ENCODE measurements around the gene CLSTN2.

CLSTN2 gene

DNA sequence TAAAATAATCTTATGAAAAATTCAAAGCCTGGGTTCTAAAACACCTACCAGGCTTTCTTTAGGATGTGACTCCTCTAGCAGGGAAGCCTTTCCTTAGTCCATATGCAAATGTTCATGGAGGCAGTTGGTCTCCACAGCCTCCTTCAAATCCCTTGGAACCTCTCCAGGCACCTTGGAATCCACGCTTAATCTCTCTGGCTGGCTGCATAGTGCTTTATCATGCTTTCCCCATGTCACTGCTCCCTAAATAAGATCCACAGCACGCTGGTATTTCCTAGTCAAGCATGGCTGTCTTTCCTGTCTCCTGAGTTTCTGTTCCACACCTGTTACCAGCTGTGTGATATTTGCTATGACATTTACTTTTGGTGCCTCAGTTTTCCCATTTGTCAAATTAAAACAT lies 71.3 kb downstream of the CLSTN2 start:
- no peak for DNase-seq (ENCODE audit: low read depth)

DNA sequence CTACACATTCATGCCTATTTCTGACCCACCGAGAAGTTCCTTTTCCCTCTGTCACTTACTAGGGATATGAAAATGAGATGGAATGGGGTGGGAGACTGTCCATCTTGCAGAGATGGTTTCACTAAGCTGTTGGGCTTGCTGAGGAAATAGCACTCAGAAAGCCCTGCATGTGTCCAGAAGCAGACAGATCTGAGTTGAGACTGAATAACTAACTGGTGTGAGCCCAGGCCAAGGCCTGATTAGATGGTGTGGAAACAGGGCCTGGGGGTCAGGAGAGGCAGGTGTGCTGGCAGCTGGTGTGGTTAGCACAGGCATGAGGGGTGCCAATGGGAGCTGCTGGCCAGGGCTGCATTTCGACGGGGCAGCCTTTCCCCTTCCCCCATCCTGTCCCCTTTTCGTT lies 72.1 kb downstream of the CLSTN2 start:
- no peak for DNase-seq (ENCODE audit: low read depth)

DNA sequence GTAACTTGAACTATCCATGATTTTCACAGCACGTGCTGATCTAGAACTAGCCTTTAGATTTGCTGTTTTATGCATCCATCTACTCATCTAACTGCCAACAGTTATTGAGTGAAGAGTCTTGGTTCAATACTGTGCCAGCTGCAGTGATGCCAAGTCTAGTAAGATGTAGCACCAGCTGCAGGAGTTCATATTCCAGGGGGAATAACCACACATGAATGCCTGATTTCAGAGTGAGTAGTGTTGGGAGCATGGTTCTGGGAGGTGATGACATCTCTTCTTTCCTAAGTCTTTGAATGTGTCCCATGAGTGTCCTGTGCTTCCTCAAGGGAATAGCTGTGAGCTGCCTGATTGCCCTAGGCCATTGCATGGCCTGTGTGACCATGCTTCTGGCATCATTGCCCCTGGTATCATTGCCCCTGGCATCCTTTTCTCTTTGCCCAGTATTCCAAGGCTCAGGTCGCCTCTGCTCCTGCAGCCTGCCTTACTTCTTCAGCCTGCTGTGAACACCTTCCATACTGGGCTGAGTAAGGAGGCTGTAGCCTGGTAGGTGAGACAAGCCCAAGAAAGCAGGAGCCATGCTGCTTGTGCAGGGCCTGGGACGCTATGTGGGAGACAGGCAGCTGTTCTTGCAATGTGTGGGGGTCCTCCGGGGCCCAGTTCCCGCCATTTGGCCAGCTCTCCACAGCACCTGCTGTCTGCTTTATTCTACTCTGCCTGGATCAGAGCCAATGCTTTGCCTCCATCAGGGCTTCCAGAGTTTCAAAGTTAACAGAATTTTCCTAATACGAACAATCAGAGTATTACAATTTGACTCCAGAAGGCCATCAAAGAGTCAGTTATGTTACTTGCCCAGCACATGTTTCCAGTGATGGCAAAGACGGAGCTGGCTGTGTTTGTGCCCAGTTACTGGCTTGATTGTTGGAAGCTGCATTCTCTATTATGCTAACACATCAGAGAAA lies 73.2 kb downstream of the CLSTN2 start:
- DNase-seq (ENCODE audit: low read depth) = no peak

- no peak for DNase-seq (ENCODE audit: low read depth)
These were observed 75.4 kb downstream of the CLSTN2 start for GRCh38 chr3:140010391-140010790.

GRCh38 chr3:140011086-140011485 lies 76.1 kb downstream of the CLSTN2 start:
- DNase-seq (ENCODE audit: low read depth) = no peak

DNA sequence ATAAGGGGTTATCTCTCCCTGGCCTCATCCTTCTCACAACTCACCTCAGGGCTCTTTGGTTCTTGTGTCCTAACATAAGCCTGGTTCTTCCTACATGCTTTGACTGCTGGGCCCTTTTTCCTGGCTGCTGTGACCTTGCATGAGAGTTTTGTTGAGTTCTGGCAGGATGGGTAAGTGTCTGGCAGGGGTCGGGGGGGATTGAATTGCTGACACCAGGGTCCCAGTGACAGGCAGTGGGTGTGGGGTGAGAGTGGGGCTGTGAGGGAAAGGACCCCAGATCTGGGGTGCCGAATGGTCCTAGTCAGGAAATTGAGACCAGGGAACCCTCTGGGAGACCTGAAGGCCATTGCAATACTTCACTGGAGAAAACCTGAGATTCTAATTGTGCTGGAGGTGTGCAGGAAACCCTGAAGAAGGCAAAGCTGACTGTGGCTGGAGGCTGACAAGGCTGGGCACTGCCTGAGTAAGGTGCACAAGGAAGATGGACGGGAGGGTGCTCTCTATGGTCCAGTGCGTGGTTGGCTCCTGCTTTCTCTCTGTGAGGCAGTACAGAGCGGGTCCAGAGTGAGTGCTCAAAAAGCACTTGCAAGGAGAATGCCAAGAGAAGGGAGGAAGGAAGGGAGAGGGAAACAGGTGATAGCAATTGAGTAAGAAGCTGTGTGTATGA lies 76.8 kb downstream of the CLSTN2 start:
- DNase-seq (ENCODE audit: low read depth) = no peak

DNA sequence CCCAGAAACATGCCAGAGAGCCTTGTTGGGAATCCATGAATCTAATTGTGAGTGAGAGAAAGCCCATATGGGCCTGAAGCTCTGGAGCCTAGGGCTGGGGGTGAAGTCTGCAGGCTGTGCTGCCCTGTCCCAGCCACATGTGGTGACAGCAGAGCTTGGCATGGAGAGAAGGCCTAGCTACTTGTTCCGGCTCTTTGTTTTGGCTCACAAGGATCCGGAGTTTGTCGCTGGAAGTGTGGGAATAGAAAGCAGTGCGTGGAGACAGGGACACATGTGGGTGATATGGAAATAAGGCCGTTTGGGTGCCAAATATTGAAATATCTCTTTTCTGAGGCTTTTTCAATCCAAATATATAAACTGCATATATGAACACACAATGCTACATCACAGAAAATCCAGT lies 78.2 kb downstream of the CLSTN2 start:
- DNase-seq (ENCODE audit: low read depth) = no peak

- no peak for DNase-seq (ENCODE audit: low read depth)
These were observed 80.0 kb downstream of the CLSTN2 start for GRCh38 chr3:140014831-140015495.

GRCh38 chr3:140015741-140016140 lies 80.8 kb downstream of the CLSTN2 start:
- DNase-seq (ENCODE audit: low read depth) = no peak

- DNase-seq (ENCODE audit: low read depth) = no peak
These were observed 83.6 kb downstream of the CLSTN2 start for GRCh38 chr3:140018556-140018955.

DNA sequence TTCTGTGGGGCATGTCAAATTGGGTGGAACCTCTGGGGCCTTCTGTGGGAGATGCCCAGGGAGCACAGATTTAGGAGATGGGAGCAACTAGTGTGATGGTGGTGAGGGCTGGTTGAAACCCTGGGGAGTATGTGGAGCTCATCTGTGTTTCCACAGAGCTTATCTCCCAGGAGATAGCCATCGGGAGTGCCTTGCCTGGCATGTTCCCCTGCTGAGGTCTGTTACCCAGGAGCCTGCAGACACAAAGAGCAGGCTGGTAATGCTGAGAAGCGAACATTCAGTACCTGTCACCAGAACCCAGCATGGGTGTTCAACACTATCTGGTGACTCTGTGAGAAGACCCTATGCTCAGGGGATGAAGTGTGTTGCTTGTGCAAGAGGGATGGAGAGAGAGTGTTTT lies 85.0 kb downstream of the CLSTN2 start:
- DNase-seq (ENCODE audit: low read depth) = no peak

- DNase-seq (ENCODE audit: low read depth) = no peak
These were observed 85.6 kb downstream of the CLSTN2 start for GRCh38 chr3:140020541-140020940.

- no peak for DNase-seq (ENCODE audit: low read depth)
These were observed 86.3 kb downstream of the CLSTN2 start for GRCh38 chr3:140021269-140021668.

- no peak for DNase-seq (ENCODE audit: low read depth)
These were observed 87.2 kb downstream of the CLSTN2 start for GRCh38 chr3:140022066-140022770.

GRCh38 chr3:140023616-140024530 lies 88.9 kb downstream of the CLSTN2 start:
- no peak for DNase-seq (ENCODE audit: low read depth)

GRCh38 chr3:140031170-140031569 lies 96.2 kb downstream of the CLSTN2 start:
- DNase-seq (ENCODE audit: low read depth) = no peak

- DNase-seq (ENCODE audit: low read depth) = no peak
These were observed 99.1 kb downstream of the CLSTN2 start for GRCh38 chr3:140034058-140034457.

- DNase-seq (ENCODE audit: low read depth) = no peak
These were observed 100.9 kb downstream of the CLSTN2 start for GRCh38 chr3:140035871-140036270.

DNA sequence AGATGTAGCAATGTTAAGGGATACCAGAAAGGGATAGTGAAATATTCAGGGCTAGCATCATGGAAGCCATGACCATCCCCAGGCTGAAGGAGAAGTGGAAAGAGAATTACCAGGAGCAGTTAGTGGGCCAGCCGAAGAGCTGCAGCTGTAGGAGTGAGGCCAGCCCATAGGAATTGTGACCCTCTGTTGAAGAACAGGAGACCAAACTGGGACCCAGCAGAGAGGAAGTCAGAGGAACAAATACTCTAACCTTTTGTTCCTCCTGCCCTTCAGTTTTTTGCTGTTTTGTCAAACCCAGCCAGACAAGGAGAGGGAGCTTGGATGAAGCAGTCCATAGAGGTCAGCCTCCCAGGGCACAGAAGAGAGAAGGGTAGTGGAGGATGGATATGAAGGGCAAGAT lies 115.4 kb downstream of the CLSTN2 start:
- no peak for DNase-seq (ENCODE audit: low read depth)

DNA sequence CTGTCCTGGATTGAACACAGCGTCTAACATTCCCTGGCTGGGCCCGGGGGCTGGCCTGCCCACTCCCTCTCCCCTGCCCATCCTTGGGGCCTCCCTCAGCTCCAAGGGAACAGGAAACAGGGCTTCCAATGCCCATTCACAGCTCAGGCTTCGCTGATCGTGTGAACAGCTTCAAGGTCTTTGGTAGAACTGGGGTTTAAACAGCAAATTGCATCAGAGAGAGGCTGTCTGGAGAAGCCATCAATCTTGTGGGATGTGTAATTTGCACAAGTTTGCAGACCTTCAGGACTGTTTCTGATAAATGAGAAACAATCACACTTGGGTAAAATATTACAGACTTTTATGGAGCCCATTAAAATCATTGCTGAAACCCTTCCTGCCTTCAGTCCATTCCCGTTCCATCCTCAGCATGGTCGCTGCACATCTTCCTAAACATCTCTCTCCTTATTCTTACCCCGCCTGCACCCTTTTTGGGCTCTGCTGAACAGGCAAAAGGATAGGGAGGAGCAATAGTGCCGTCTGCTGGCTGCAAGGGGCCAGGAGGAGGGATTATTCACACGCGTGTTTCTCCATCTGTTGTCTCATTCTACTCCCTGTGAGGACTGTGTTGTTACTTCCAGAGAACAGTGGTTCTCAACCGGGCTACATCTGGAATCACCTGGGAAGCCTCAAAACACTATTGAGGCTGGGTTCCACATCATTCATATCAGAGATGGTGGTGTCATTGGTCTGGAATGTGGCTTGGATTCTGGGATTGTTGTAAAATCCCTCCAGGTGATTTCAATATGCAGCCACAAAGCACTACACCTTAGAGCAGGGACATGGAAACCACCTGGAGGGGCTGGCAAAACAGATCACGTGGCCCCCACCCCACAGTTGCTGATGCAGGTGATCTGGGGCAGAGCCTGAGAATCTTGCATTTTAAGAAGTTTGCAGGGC lies 116.3 kb downstream of the CLSTN2 start:
- no peak for DNase-seq (ENCODE audit: low read depth)

Measured in iris pigment epithelial cell (primary cell).